GM19395 (cell line): ENCODE data around the gene MCF2L.

Experiments
- ATAC-seq: cut with Tn5 transposase; IDR thresholded peaks from one replicate; pipeline ENCODE4 v1.9.1; 2021; ENCODE audit warnings: mild to moderate bottlenecking, moderate library complexity; ENCODE audit not compliant: unreplicated experiment

MCF2L gene

DNA sequence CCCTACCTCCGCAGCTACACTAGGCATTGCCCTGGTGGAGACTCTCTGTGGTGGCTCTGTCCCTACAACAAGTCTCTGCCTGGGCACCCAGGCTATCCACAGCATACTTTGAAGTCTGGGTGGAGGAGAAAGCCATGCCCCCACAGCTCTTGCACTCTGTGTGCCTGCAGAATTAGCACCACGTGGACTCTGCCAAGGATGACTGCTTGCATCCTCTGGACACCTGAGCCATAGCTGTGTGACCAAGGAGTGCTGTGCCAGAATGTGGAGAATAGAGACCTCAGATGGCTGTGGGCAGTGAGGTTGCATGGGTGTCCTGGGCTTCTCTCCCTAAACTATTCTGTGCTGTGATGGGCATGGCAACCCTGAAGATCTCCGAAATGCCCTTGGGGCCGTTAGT is 21.2 kb upstream of the MCF2L start:
- no peak for ATAC-seq

DNA sequence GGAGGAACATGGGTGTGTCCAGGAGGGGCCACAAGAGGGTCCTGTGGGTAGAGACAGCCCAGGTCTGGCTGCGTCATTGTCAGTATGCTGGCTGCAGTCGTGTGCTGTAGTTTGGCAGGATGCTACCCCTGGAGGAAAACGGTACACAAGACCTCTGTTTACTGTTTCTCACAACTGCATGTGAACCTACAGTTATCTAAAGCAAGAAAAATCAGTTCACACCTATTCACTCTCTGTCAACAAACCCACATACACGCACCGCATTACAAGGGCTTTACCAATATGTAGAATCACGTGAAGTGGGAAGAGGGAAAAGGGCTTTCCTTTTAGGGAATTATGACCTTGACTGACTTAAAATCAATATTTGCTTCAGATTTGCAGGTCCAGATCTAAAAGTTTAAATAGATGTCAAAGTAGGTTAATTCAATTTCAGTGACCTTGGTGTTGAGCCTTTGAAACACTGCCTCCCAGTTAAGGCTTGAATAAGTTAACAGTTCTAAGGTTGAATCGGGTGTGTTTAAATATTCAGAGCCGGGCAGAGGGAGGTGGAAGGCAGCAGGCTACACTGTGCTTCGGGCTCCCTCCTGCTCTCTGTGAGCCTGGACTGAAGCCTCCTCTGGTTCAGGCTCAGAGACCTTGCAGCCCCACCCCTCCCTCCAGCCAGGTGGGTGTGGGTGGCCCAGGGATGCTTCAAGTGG is 17.2 kb upstream of the MCF2L start:
- no peak for ATAC-seq

DNA sequence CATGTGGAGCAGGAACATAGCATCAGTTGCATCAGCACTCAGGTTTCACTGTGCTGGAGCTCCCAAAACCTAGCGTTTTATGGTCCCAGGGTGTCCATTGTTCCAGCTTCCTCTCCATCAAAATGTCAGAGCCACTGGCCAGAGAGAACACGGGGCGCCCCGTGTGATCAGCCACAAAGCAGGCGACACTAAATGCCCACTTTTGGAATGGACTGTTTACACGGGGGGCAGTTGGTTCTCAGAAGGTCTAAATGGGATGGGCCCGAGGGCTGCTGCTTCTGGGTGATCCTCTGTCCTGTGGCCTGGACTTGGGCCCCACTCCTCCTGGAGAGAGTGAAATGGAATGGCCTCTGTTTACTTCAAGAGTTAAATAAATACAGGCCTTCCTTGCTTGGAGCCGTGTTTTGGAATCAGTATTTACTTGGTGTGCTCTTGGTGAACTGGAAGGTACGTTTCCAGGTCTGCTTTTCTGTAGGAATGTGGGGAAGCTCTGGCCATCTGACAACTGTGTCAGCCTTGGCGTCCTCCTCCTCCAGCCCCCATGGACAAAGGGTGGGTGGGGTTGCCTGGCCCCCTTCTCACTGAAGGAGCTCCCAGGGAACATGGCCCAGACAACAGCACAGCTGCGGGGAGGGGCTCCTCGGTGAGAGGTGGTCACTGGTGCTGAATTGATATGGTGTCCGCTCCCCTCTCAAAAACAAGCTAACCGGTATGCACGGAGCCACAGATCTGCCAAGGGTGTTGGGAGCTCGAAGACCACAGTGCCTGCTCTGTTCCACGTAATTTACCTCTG is 16.1 kb upstream of the MCF2L start:
- ATAC-seq, result no peak

- ATAC-seq, result no peak
These were observed 15.2 kb upstream of the MCF2L start for GRCh38 chr13:112953591-112954487.

- ATAC-seq, result no peak
These were observed 14.3 kb upstream of the MCF2L start for GRCh38 chr13:112954488-112955270.

DNA sequence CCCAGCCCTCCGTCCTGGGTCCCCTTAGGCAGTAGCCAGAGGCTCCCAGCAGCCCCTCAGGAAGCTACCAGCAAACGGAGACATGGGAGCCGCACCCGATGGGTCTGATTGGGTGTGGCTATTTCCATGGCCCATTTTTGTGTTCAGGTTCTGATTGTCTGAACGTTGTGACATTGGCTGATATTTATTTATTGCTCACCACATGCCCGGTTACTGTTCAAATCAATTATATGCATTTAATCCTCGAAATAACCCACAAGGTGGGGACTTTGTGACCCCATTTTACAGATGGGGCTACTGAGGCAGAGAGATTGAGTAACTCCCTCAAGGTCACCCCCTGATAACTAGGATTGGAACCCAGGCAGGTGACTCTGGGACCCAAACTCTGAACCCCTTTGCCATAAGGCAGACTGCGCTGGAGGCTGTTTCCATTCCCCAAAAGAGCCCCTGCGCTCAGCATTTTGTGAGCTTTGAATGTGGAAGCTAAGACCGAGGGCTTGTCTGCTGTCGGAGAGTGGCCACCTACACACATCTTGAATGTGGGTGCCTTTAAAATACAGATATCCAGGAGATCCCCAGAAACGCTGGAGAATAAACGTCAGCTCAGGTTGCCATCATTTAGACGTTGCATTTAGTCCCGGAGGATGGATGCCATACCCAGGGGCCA is 13.6 kb upstream of the MCF2L start:
- ATAC-seq, result no peak

DNA sequence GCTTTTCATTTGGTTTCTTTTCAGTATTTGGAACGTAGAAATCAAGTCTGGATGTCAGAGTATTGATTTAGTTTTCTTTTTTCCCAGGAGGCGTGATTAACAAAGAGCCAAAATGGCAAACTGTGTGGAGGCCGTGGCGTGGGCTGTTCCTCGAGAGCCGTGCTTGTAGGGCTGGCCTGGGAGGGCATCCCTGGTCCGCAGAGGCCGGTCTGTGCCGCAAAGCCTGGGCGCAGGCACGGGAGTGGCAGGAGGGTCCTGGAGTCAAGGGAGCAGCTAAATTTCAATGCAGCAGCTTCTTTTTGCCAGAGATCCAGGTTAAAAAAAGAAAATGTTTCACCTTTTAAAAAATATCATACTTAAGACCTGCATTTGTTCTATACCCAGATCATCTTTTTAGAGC is 13.1 kb upstream of the MCF2L start:
- ATAC-seq, result no peak

GRCh38 chr13:112956571-112957294 is 12.3 kb upstream of the MCF2L start:
- ATAC-seq, result no peak

DNA sequence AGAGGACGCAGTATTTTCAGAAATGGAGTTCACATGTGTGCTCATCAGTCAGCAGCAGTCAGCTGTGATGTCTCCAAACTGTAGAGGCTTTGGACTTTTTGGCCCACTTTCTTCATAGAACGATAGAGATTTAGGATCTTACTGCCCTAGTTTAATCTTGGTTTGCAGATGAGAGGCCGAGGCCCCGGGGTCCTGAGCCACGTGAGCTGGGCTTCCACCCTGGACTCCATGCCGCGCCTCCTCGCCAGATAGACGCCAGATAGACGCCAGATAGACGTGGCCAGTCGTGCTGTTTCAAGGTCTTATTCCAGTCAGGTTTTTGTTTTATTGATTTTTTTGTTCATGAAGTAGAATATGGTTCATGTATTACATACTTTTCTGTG is 11.7 kb upstream of the MCF2L start:
- no peak for ATAC-seq

DNA sequence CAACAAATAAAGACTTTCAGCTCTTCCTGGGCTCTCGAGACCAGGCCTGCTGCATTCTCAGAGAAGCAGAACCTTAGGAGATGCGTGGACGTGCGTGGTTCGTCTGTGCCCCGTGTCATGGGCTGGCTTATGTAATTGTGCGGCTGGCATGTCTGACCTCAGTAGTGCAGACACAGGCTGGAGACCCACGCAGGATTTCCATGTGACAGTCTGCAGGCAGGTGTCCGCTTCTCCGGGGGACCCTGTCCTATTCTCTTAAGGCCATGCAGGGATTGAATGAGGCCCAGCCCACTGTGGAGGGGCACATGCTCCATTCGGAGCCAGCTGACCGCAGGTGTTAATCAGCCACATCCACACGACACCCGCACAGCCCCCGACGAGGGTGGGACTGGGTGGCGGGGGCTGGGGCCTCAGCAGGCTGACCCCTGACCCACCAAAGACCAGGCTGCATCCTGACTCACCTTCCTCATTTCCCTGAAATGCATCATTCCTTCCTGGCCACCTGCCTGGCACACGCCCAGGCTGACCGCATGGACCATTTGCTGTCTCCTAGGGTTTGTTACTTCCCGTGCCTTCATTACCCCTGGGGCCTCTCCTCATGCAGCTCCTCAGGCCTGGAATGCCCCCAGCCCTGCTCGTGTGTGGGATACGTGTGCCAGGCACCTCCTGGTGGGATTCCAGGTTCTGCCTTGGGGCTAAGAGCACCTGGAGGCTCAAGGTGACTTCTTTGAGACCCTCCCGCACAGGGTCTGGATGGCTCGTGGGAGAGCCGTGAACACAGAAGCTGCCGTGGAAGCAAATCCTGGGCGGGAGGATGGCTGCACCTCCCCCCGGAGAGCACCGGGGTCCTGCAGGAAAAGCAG is 10.7 kb upstream of the MCF2L start:
- no peak for ATAC-seq

GRCh38 chr13:112959206-112959605 is 9.8 kb upstream of the MCF2L start:
- no peak for ATAC-seq

GRCh38 chr13:112959701-112960542 is 9.1 kb upstream of the MCF2L start:
- no peak for ATAC-seq

GRCh38 chr13:112960706-112961105 is 8.3 kb upstream of the MCF2L start:
- ATAC-seq, result no peak

- no peak for ATAC-seq
These were observed 7.3 kb upstream of the MCF2L start for GRCh38 chr13:112961457-112962369.

DNA sequence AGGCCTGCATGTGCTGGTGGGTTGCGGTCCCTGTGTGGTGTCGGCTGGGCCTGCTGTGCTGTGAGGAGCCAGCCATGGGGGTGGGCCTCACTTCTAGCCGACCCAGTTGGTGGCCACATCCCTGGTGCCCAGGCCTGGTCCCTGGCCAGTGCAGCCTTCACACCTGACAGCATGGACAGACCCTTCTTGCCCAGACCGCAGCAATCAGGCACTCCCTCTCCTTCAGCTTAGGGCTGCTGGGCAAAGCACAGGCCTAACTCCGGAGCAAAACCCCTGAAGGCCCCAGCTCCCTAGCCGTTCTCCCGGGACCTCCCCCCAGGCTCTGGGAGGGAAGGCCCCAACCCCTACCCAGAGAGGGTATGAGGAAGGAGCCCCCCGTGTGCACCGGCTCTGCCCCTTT is 6.6 kb upstream of the MCF2L start:
- no peak for ATAC-seq

- ATAC-seq, result no peak
These were observed 5.9 kb upstream of the MCF2L start for GRCh38 chr13:112962911-112963625.
